Ishikawa (cell line): ENCODE results near the gene SMIM31.

Experiments
- CEBPB ChIP-seq: IDR thresholded peaks from 2 replicates; pipeline ENCODE4 v1.6.1; 2012
- CREB1 ChIP-seq: IDR thresholded peaks from 2 replicates; pipeline ENCODE4 v1.6.1; 2012; ENCODE audit warnings: low read depth
- EGR1 ChIP-seq: IDR thresholded peaks from 2 replicates; pipeline ENCODE4 v1.6.1; 2012
- EP300 ChIP-seq: IDR thresholded peaks from 2 replicates; pipeline ENCODE4 v1.6.1; 2012; ENCODE audit warnings: borderline replicate concordance
- FOXM1 ChIP-seq: IDR thresholded peaks from 2 replicates; pipeline ENCODE4 v1.6.1; 2012; ENCODE audit warnings: low read depth, borderline replicate concordance
- MAX ChIP-seq: IDR thresholded peaks from 2 replicates; pipeline ENCODE4 v1.6.1; 2012
- NFIC ChIP-seq: IDR thresholded peaks from 2 replicates; pipeline ENCODE4 v1.6.1; 2012
- REST ChIP-seq: IDR thresholded peaks from 2 replicates; pipeline ENCODE4 v1.6.1; 2012; ENCODE audit warnings: low read depth, mild to moderate bottlenecking
- TCF12 ChIP-seq: IDR thresholded peaks from 2 replicates; pipeline ENCODE4 v1.6.1; 2012; ENCODE audit warnings: low read depth
- TEAD4 ChIP-seq: IDR thresholded peaks from 2 replicates; pipeline ENCODE4 v1.6.1; 2012
- USF1 ChIP-seq: IDR thresholded peaks from 2 replicates; pipeline ENCODE4 v1.6.1; 2012
- YY1 ChIP-seq: IDR thresholded peaks from 2 replicates; pipeline ENCODE4 v1.6.1; 2012; ENCODE audit warnings: low read depth
- ZBTB7A ChIP-seq: IDR thresholded peaks from 2 replicates; pipeline ENCODE4 v1.6.1; 2012; ENCODE audit warnings: low read depth

SMIM31 gene

GRCh38 chr4:164846566-164846965 lies 92.6 kb downstream of the SMIM31 start:
- no peak for TF ChIP-seq EP300
- no peak for TF ChIP-seq FOXM1
- no peak for TF ChIP-seq TCF12
- no peak for TF ChIP-seq NFIC

- TF ChIP-seq FOXM1: no peak
- TF ChIP-seq USF1: no peak
- no peak for TF ChIP-seq EP300
- TF ChIP-seq CREB1: no peak
- TF ChIP-seq CEBPB: no peak
- no peak for TF ChIP-seq ZBTB7A
- TF ChIP-seq YY1: no peak
- TF ChIP-seq REST: no peak
- no peak for TF ChIP-seq NFIC
- TF ChIP-seq EGR1: no peak
- TF ChIP-seq TEAD4: no peak
Measured at GRCh38 chr4:164847016-164847415, 93.1 kb downstream of the SMIM31 start.

- no peak for TF ChIP-seq TCF12
- no peak for TF ChIP-seq MAX
- TF ChIP-seq CEBPB: no peak
- TF ChIP-seq ZBTB7A: no peak
- no peak for TF ChIP-seq REST
- no peak for TF ChIP-seq CREB1
- no peak for TF ChIP-seq USF1
Measured at GRCh38 chr4:164847967-164848649, 94.2 kb downstream of the SMIM31 start.
